ENCODE data around the gene OSR1. TPM values are rescaled to one million over a fixed set of nuclear protein-coding genes. Genes with fewer than 3 reads are reported as not detected.

Gene OSR1
- total and polyA plus RNA-seq, 9 of the 15 experiments (the other 6 are each of a cell fraction or from before 2014, with no cell fraction given), result not detected

DNA sequence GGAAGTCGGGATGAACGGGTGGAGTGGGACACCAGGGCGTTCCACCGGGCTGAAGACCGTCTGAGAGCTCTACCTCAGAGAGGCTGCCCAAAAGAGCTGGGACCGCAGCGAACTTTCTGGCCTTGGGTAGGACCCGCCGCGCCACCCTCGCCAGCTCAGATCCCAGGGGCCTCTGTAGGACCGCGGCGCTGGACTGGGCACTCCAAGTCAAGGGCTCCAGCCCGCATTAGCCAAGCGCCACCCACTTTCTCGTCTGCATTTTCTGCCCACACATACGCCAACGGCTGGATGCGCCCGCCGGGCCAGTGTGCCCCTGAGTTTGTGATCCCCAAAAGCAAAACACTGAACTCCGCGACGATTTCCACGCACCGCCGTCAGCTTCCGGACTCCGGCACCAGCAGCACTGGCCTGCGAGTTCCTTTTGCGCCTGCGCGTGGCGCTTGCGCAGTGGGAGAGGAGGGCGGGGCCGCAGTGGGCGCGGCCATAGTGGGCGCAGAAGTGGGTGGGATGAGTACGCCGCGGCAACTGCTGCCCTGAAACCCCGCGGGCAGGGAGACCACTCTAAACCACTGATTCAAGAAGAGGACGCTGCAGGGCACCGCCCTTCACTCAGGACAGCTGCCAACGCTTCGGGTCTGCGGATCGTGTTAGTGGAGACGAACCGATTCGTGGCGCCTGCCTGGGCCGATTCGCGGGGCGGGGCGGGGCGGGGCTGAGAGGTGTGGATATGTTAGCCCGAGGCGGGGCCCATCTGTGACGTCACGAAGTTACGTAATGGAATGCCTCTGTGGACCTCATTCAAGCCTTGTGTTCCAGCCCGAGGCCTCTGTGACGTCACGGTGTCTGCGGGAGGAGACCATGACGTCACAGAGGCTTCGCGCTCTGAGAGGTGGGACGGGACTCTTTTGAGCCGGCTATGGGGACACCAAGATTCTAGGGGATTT is 10.5 kb downstream of the OSR1 start (continued):
- TF ChIP-seq, protein P1, sequence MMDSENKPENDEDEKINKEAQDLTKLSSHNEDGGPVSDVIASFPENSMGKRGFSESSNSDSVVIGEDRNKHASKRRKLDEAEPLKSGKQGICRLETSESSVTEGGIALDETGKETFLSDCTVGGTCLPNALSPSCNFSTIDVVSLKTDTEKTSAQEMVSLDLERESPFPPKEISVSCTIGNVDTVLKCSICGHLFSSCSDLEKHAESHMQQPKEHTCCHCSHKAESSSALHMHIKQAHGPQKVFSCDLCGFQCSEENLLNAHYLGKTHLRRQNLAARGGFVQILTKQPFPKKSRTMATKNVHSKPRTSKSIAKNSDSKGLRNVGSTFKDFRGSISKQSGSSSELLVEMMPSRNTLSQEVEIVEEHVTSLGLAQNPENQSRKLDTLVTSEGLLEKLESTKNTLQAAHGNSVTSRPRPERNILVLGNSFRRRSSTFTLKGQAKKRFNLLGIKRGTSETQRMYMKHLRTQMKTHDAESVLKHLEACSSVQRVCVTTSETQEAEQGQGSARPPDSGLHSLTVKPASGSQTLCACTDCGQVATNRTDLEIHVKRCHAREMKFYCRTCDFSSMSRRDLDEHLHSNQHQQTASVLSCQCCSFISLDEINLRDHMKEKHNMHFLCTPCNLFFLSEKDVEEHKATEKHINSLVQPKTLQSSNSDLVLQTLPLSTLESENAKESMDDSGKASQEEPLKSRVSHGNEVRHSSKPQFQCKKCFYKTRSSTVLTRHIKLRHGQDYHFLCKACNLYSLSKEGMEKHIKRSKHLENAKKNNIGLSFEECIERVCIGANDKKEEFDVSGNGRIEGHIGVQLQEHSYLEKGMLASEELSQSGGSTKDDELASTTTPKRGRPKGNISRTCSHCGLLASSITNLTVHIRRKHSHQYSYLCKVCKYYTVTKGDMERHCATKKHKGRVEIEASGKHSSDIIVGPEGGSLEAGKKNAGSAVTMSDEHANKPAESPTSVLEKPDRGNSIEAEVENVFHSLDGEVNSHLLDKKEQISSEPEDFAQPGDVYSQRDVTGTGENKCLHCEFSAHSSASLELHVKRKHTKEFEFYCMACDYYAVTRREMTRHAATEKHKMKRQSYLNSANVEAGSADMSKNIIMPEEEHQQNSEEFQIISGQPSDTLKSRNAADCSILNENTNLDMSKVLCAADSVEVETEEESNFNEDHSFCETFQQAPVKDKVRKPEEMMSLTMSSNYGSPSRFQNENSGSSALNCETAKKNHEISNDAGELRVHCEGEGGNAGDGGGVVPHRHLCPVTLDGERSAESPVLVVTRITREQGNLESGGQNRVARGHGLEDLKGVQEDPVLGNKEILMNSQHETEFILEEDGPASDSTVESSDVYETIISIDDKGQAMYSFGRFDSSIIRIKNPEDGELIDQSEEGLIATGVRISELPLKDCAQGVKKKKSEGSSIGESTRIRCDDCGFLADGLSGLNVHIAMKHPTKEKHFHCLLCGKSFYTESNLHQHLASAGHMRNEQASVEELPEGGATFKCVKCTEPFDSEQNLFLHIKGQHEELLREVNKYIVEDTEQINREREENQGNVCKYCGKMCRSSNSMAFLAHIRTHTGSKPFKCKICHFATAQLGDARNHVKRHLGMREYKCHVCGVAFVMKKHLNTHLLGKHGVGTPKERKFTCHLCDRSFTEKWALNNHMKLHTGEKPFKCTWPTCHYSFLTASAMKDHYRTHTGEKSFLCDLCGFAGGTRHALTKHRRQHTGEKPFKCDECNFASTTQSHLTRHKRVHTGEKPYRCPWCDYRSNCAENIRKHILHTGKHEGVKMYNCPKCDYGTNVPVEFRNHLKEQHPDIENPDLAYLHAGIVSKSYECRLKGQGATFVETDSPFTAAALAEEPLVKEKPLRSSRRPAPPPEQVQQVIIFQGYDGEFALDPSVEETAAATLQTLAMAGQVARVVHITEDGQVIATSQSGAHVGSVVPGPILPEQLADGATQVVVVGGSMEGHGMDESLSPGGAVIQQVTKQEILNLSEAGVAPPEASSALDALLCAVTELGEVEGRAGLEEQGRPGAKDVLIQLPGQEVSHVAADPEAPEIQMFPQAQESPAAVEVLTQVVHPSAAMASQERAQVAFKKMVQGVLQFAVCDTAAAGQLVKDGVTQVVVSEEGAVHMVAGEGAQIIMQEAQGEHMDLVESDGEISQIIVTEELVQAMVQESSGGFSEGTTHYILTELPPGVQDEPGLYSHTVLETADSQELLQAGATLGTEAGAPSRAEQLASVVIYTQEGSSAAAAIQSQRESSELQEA (IDR thresholded peaks at IDR 0.05; ENCODE audit: low read depth), result no peak
- peak; percentile 67 for TF ChIP-seq RBBP5 (IDR thresholded peaks at IDR 0.05; ENCODE audit: borderline replicate concordance, insufficient read depth, low read length, poor library complexity, severe bottlenecking)
- TF ChIP-seq ZNF146 (CRISPR knock-in tag; IDR thresholded peaks at IDR 0.05; ENCODE audit: unreplicated experiment), result no peak
- TF ChIP-seq NEUROD1 (IDR thresholded peaks at IDR 0.05; ENCODE audit: borderline replicate concordance, low read depth, low read length, partially characterized antibody), result no peak
- TF ChIP-seq, protein P2, sequence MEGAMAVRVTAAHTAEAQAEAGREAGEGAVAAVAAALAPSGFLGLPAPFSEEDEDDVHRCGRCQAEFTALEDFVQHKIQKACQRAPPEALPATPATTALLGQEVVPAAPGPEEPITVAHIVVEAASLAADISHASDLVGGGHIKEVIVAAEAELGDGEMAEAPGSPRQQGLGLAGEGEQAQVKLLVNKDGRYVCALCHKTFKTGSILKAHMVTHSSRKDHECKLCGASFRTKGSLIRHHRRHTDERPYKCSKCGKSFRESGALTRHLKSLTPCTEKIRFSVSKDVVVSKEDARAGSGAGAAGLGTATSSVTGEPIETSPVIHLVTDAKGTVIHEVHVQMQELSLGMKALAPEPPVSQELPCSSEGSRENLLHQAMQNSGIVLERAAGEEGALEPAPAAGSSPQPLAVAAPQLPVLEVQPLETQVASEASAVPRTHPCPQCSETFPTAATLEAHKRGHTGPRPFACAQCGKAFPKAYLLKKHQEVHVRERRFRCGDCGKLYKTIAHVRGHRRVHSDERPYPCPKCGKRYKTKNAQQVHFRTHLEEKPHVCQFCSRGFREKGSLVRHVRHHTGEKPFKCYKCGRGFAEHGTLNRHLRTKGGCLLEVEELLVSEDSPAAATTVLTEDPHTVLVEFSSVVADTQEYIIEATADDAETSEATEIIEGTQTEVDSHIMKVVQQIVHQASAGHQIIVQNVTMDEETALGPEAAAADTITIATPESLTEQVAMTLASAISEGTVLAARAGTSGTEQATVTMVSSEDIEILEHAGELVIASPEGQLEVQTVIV (CRISPR knock-in tag; IDR thresholded peaks at IDR 0.05; ENCODE audit: borderline replicate concordance), result no peak
- peak; percentile 92 for TF ChIP-seq PHF20 (IDR thresholded peaks at IDR 0.05; ENCODE audit: partially characterized antibody)
- TF ChIP-seq ZNF224 (CRISPR knock-in tag; IDR thresholded peaks at IDR 0.05), result no peak
- peak; percentile 27 for TF ChIP-seq CCNT2 (IDR thresholded peaks at IDR 0.05; ENCODE audit: borderline replicate concordance, extremely low read depth, insufficient read length, low read depth, low read length)
- TF ChIP-seq CBFB (CRISPR knock-in tag; IDR thresholded peaks at IDR 0.05), result no peak
- TF ChIP-seq, protein P3, sequence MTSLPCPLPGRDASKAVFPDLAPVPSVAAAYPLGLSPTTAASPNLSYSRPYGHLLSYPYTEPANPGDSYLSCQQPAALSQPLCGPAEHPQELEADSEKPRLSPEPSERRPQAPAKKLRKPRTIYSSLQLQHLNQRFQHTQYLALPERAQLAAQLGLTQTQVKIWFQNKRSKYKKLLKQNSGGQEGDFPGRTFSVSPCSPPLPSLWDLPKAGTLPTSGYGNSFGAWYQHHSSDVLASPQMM (CRISPR knock-in tag; IDR thresholded peaks at IDR 0.05), result no peak
